HG03521 (cell line): ENCODE results near the gene XPO4.

Experiments used
- ATAC-seq: cut with Tn5 transposase; IDR thresholded peaks from one replicate; pipeline ENCODE4 v1.9.1; 2021; ENCODE audit warnings: mild to moderate bottlenecking, moderate library complexity; ENCODE audit not compliant: unreplicated experiment

The XPO4 gene

DNA sequence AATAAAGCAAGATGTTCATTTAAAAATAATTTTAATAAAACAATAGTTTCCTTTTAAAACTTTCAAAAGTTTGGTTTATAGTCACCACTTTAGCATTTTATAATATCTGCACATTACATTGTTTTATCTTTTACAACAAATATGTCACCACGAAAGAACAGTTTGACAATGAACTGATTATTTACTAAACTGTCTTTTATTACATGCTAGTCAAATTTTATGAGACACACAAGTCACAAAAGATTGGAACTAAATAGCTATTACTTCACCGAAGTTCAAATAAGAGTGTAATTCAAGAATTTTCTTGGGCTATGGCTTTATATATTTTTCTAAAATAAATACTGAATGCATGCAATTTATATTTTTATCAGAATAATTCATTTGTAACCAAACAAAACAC lies 71.3 kb downstream of the XPO4 start:
- ATAC-seq, result no peak

DNA sequence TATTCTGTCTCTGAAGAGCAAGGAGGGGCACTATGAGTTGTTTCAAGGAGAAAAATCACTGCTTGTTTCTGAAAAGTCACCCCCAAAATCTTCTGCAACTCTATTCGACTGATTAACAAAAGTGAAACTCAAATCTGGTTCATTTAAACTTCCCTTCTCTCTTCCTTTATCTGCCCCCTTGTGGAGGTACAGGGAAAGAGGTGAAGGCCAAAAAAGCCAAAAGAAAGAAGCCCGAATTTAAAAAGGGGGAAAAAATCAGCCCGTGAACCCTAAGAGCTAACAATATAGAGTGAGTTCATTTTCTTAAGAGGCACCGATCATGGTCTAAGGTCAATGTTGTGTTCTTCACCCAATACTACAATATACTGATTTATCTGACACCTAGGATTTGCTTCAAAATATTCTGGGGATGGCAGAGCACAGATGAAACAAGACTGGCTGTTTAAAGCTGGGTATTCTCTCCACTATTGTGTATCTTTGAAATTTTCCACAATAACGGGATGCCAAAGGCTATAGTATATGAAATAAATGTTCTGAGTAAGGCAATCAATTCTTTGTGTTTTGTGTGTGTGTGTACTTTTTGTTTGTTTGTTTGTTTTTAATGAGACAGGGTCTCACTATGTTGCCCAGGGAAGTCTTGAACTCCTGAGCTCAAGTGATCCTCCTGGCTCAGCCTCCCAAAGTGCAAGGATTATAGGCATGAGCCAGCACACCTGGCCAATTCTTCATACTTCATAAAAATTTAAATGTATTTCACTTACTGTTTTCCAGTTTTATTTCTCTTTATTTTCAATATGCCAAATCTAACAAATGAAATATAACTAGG lies 73.8 kb downstream of the XPO4 start:
- ATAC-seq, result no peak

DNA sequence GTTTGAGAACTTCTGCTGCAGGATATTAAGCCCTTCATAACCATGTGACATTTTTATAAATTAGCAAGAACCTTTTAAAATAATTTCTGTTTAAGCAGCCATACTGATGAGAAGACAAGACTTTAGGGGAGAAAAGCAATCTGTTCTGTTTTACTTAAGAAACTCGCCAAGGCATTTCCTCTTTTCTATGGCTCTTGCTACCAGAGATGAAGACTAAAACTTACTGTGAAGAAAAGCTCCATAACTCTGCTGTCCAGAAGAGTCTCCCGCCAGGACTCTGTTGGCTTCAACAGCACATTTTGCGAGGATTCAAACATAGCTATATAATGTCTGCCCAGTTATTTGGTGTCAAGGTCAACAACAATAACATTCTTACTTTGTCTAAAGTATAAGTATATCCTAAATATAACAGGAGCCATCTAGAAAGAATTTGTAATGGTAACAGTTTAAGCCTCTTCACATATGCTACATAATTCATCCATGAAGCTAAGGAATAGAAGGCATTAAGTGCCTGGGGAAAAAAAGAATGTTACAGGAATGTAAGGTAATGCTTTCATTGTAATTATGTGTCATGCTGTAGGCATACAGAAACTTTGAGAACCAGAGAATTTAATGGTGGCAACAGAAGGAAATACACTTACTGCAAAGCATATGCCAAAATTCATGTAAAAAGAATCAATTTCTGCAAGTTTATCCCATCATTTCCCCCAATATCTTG lies 75.5 kb downstream of the XPO4 start:
- ATAC-seq, result no peak

DNA sequence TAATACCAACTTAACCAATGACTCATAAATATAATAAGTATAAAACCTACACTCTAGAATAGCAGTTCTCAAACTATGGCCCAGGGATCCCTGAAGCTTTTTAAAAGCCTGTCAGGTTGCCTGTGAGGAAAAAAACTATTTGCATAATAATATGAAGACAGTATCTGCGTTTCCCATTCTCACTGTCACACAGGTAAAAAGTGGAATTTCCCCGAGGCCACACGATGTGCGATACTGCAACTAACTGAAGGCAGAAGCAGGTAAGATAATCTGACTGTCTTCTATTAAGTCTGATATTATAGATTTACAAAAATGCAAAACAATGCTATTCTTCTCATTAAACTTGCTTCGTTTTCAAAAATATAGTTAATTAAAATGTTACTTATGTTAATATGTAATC lies 76.2 kb downstream of the XPO4 start:
- no peak for ATAC-seq

DNA sequence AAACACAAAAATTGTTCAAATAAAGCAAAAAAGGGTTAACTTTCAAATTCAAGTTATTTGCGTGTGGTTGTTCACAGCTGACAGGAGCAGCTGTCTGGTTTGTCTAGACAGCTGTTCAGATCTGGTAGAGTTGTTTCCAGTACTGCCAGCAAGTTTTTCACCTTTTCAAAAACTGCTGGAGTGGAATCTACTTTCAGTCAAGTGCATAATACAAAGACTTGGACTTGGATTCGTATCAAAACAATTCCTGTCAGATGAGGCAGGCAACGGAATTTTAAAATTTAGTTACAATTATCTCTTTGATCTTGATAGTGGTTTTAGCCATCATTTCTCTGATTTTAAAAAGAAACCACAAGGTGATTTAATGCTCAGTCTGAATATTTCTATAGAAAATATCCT lies 77.1 kb downstream of the XPO4 start:
- ATAC-seq, result no peak

DNA sequence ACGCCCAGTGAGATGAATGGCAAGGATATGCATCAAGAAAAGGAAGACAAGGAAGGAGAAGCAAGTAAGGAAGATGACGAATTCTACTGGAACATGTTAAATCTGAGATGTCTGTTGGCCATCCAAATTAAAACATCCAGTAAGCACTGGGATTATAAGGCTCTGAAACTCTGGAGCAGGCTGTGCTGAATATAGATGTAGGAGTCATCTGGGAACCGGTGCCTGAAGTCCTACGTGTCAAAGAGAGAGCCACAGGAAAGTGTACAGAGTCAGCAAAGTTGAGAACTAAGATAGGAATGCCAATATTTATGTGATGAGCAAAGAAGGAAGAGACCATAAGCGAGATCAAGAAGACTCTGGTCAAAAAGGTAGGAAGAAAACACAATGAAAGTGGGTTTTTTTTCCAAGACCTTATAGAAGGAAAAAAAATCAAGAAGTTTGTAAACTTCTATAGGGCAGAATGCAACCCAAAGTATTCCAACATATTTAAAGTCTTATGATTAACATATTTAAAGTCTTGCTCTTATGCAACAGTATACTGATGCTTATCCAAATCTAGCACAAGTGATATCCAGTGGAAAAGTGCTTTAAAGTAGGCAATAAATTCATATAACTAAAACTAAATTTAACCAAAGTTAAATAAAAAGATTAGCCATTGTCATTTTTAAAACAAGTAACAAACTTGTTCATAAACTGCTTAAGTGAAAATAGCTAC lies 77.6 kb downstream of the XPO4 start:
- no peak for ATAC-seq

- ATAC-seq, result no peak
These were observed 79.5 kb downstream of the XPO4 start for GRCh38 chr13:20823071-20823470.

- ATAC-seq, result no peak
These were observed 80.1 kb downstream of the XPO4 start for GRCh38 chr13:20822406-20822805.

- ATAC-seq, result no peak
These were observed 82.8 kb downstream of the XPO4 start for GRCh38 chr13:20819715-20820114.

DNA sequence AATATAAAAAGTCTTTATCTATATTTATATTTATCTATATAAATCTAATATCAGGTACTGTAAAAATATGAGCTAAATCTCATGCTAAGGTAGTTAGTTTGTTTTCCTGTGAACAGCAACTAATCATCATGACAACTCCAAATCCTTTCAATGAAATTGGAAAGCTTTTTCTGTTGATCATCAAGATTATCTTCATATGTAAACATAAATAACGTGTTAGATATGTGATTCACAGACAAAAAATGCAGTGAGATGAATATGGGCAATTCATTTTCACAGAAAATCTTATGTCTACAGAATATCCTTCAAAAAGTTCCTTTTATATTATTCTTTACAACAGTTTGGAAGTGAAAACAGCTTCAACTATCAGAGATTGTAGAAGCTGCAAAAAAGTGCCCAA lies 87.1 kb downstream of the XPO4 start:
- no peak for ATAC-seq

- no peak for ATAC-seq
These were observed 88.2 kb downstream of the XPO4 start for GRCh38 chr13:20814224-20814910.

GRCh38 chr13:20812890-20813289 lies 89.7 kb downstream of the XPO4 start:
- no peak for ATAC-seq

GRCh38 chr13:20810808-20811207 lies 91.7 kb downstream of the XPO4 start:
- no peak for ATAC-seq

DNA sequence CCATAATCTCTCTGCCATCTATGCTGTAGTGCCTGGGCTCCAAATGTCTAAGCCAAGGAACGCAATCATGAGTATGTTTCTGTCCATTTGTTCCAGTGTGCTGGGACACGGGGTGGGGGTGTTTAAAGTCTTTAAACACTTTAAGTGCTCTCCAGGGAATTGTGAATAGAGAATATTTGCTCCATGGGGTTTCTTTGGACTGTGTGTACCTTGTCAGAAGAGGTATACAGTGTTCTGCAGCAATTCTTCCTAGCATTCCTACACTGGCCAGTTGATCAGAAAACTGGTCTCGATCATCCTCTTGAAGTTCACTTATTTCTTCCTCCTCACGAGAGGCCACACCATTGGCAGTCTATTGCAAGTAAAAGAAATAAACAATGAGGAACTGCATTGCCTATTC lies 93.7 kb downstream of the XPO4 start:
- ATAC-seq, result no peak

- no peak for ATAC-seq
These were observed 99.2 kb downstream of the XPO4 start for GRCh38 chr13:20803180-20803965.

GRCh38 chr13:20801707-20802106 lies 100.8 kb downstream of the XPO4 start:
- ATAC-seq, result no peak

DNA sequence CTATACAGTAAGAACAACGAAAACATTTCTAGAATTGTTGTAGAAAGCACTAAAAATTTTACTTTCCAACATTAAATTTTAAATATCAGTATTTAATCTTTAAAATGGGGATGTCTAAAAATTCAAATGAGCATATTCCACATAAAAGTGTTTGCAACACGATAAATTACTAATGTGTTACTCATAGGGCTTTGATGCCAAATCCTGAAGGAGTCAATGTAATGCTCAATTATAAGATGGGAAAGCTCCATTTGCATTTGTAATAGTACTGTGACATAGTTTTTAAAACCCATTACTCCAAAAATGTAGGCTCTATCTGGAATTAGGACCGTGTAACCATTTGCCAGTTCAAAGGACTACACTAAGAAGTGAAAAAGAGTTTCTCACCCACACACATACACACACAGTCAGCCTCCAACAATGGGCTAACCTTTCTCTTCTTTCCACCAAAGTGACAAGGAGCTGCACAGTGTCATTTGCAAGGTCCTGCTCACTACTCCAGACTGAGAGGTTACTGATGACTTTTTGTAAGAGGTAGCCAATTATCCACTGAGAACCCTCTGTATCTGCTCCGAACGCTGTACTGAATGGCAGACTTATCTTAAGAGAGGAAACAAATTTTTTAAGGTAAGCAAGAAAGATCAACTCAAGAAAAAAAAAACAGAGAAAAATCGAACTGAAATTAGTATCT lies 102.7 kb downstream of the XPO4 start:
- ATAC-seq, result no peak

DNA sequence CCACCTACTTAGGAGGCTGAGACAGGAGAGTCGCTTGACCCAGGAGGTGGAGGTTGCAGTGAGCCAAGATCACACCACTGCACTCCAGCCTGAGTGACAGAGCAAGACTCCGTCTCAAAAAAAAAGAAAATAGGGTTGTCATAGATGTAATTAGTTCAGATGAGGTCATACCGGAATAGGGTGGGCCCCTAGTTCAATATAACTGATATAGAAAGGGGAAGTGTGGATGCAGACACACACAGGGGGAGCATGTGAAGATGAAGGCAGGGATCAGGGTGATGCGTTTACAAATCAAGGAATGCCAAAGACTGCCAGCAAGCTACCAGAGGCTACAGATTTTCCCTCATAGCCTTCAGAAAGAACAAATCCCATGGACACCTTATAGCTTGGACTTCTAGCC lies 104.5 kb downstream of the XPO4 start:
- no peak for ATAC-seq

- ATAC-seq, result no peak
These were observed 105.6 kb downstream of the XPO4 start for GRCh38 chr13:20796791-20797508.
